ENCODE data around the gene PDIK1L. TPM values are rescaled to one million over a fixed set of nuclear protein-coding genes. Genes with fewer than 3 reads are reported as not detected.
A peak's percentile ranks its signal among the peaks of the same experiment; 100 is the strongest.

The PDIK1L gene
- polyA plus RNA-seq, 1 donor (not counting 4 experiments of a cell fraction or from before 2014, with no cell fraction given) = 2.8 TPM

DNA sequence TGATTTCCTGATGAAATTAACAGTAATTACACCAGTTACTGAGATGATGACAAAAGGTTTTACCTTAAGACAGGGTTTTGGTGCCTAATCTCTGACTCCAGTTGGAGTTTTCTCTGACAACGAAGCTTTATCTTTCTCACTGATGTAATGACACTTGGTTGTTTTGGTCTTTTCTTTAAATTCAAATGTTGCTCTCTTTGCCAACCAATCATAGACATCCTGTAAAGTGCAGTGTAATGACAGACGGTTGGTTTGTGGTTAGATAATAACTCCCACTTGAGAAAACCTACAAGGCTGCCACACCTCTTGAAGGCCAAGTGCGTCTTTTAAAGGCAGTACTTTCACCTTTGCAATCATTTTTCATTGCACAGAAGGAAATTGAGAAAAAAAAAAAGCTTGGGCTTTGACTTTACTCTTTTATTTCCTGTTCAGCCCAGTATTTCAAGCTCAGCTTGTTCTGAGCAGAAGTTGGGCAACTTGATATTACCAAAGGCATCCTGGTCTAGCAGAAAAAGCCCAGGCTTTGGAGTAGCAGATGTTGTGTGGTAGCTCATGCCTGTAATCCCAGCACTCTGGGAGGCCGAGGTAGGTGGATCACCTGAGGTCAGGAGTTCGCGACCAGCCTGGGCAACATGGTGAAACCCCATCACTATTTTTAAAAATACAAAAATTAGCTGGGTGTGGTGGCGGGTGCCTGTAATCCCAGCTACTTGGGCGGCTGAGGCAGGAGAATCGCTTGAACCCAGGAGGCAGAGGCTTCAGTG, 14.9 kb downstream of the PDIK1L start:
- no peaks in the 10 kb centered on the region for H3K9me3 ChIP-seq (ENCODE audit: control insufficient read depth, low read depth, low read length)
- dilution Hi-C loops (cut with MboI; ENCODE audit: extremely low pct_ligation_motif_present, low sequenced_read_pairs) = no loop called here
- DNase-seq (ENCODE audit: low read depth, low spot score) = no peak
- H3K4me3 ChIP-seq (ENCODE audit: control insufficient read depth in 2 of 3, extremely low read depth in 1 of 3, insufficient read depth in 2 of 3, low read depth in 1 of 3, low read length in 3 of 3) = peak overlapping the region in 2 of 3 experiments; percentile 36
- TF ChIP-seq, protein P1, sequence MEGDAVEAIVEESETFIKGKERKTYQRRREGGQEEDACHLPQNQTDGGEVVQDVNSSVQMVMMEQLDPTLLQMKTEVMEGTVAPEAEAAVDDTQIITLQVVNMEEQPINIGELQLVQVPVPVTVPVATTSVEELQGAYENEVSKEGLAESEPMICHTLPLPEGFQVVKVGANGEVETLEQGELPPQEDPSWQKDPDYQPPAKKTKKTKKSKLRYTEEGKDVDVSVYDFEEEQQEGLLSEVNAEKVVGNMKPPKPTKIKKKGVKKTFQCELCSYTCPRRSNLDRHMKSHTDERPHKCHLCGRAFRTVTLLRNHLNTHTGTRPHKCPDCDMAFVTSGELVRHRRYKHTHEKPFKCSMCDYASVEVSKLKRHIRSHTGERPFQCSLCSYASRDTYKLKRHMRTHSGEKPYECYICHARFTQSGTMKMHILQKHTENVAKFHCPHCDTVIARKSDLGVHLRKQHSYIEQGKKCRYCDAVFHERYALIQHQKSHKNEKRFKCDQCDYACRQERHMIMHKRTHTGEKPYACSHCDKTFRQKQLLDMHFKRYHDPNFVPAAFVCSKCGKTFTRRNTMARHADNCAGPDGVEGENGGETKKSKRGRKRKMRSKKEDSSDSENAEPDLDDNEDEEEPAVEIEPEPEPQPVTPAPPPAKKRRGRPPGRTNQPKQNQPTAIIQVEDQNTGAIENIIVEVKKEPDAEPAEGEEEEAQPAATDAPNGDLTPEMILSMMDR (optimal IDR thresholded peaks at IDR 0.05 in 1 of 3, IDR thresholded peaks at IDR 0.05 in 1 of 3, conservative IDR thresholded peaks at IDR 0.05 in 1 of 3; ENCODE audit: extremely low read depth in 1 of 3, insufficient read depth in 2 of 3, low read length in 3 of 3) = no peak
- TF ChIP-seq EZH2 (IDR thresholded peaks at IDR 0.05; ENCODE audit: low read length) = no peak
- H3K9me1 ChIP-seq (ENCODE audit: control insufficient read depth, extremely low read depth, insufficient read depth, low read length) = no peaks in the 10 kb centered on the region
- H2AFZ ChIP-seq (ENCODE audit: control insufficient read depth, low read length) = no peak overlapping the region
- H3K4me1 ChIP-seq (ENCODE audit: control insufficient read depth, extremely low read depth, insufficient read depth, low read length) = peaks cover 36% of the 10 kb centered on the region
- FAIRE-seq = peak; percentile 56
- H3K4me2 ChIP-seq (ENCODE audit: control insufficient read depth, extremely low read depth, insufficient read depth, low read depth, low read length) = peak overlapping the region; percentile 49
- no peaks in the 10 kb centered on the region for H4K20me1 ChIP-seq (ENCODE audit: control insufficient read depth, extremely low read depth, insufficient read depth, low read length)
- peak overlapping the region; percentile 77 for H3K27ac ChIP-seq (ENCODE audit: control insufficient read depth, insufficient read depth, low read length)
- H3K27me3 ChIP-seq (ENCODE audit: control insufficient read depth, extremely low read depth, insufficient read depth, low read length) = no peaks in the 10 kb centered on the region
- H3K79me2 ChIP-seq (ENCODE audit: control insufficient read depth, insufficient read depth, low read length) = no peaks in the 10 kb centered on the region
- H3K36me3 ChIP-seq (ENCODE audit: control insufficient read depth in 2 of 2, extremely low read depth in 1 of 2, insufficient read depth in 2 of 2, low read length in 2 of 2) = no peaks in the 10 kb centered on the region
- H3K9ac ChIP-seq (ENCODE audit: control insufficient read depth, extremely low read depth, insufficient read depth, low read length) = peak overlapping the region; percentile 55

DNA sequence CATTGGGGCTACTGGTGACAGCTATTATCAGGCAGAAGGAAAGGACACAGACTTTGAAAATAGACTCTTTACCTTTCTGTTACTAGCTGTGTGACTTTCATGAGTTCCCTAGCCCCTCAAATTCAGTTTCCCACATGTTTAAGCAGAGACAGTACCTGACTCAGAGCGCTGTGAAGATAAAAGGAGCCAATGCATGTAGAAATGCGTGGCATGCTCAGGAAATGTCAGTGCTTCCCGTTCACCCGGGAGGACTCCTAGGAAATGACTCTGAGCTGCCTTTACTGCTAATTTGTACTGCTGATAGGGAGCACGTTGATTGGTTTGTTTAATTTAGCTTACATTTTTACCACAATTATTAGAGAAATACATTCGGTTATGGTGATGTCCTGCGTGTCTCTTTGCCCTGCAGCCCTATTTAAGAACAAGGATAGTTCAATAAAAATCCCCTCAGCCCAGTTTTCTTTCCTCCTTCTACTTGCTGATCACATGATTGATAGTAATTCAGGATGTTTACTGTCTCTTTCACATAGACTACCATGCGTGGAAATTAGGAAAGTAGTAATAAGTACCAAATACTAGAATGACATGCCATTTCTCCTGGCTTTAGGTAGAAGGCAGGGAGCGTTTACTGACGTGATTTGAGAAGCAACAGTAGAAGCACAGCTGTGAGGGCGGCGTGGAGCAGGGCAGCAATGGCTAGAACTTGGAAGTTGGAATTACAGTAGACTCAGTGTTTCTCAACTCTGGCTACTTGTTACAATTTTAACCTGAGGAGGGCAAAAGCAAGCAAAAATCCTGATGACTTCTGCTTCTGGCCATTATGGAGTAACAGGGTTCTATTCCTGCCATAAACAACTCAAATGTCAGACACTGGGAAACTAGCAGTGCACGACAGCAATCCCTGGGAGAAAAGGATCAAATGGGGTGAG, 15.9 kb downstream of the PDIK1L start:
- Histone ChIP-seq H3K36me3 (ENCODE audit: control insufficient read depth in 2 of 2, extremely low read depth in 1 of 2, insufficient read depth in 2 of 2, low read length in 2 of 2) (no peaks in the 10 kb centered on the region), H3K79me2 (ENCODE audit: control insufficient read depth, insufficient read depth, low read length) (no peaks in the 10 kb centered on the region), H2AFZ (ENCODE audit: control insufficient read depth, low read length) (peak overlapping the region; percentile 59), H3K4me1 (ENCODE audit: control insufficient read depth, extremely low read depth, insufficient read depth, low read length) (peaks cover 36% of the 10 kb centered on the region), H3K4me2 (ENCODE audit: control insufficient read depth, extremely low read depth, insufficient read depth, low read depth, low read length) (peak overlapping the region; percentile 49), H3K4me3 (ENCODE audit: control insufficient read depth in 2 of 3, extremely low read depth in 1 of 3, insufficient read depth in 2 of 3, low read depth in 1 of 3, low read length in 3 of 3) (peak overlapping the region in 2 of 3 experiments; percentile 36 to 47), H3K9me3 (ENCODE audit: control insufficient read depth, low read depth, low read length) (no peaks in the 10 kb centered on the region), H3K9me1 (ENCODE audit: control insufficient read depth, extremely low read depth, insufficient read depth, low read length) (no peaks in the 10 kb centered on the region), H3K27ac (ENCODE audit: control insufficient read depth, insufficient read depth, low read length) (peak overlapping the region; percentile 77), H3K9ac (ENCODE audit: control insufficient read depth, extremely low read depth, insufficient read depth, low read length) (peak overlapping the region; percentile 55), H4K20me1 (ENCODE audit: control insufficient read depth, extremely low read depth, insufficient read depth, low read length) (no peaks in the 10 kb centered on the region), H3K27me3 (ENCODE audit: control insufficient read depth, extremely low read depth, insufficient read depth, low read length) (no peaks in the 10 kb centered on the region)
- FAIRE-seq (peak; percentile 75), DNase-seq (ENCODE audit: low read depth, low spot score) (no peak)
- TF ChIP-seq, protein P1 (optimal IDR thresholded peaks at IDR 0.05 in 1 of 3, IDR thresholded peaks at IDR 0.05 in 1 of 3, conservative IDR thresholded peaks at IDR 0.05 in 1 of 3; ENCODE audit: extremely low read depth in 1 of 3, insufficient read depth in 2 of 3, low read length in 3 of 3) = no peak
- TF ChIP-seq EZH2 (IDR thresholded peaks at IDR 0.05; ENCODE audit: low read length) = no peak
- dilution Hi-C loops (cut with MboI; ENCODE audit: extremely low pct_ligation_motif_present, low sequenced_read_pairs) = no loop called here

Data from keratinocyte (primary cell).